ENCODE results near the gene BAIAP2L1.

The BAIAP2L1 gene

DNA sequence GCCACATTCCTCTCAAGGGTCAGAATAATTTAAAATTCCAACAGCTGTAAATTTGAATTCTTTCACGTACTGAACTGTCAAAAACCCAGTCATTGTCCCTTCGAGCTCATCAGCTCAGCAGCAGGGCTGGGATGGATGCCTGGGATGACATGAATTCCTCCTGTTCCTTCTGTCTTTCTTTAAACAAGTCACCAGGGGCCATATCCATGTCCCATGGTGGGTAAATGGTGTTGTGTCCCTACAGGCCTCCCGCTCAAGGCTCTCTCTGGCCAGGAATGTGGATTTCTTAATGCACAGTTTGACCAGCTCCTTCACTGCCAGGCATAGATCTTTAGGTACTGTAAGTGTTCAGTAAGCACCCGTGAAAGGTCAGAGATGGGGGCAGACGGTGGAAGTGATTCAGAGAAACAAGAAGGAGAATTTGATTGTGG, 135.0 kb downstream of the BAIAP2L1 start:
- no peak overlapping the region for H3K4me2 ChIP-seq (ENCODE audit: low read length)
- H2AFZ ChIP-seq = no peak overlapping the region
- no peaks in the 10 kb centered on the region for H3K36me3 ChIP-seq (ENCODE audit: control insufficient read depth, insufficient read depth, low read length)
- H3K4me3 ChIP-seq (ENCODE audit: low read depth, low read length) = no peak overlapping the region
- H3K4me1 ChIP-seq = no peaks in the 10 kb centered on the region
- TF ChIP-seq, protein P1, sequence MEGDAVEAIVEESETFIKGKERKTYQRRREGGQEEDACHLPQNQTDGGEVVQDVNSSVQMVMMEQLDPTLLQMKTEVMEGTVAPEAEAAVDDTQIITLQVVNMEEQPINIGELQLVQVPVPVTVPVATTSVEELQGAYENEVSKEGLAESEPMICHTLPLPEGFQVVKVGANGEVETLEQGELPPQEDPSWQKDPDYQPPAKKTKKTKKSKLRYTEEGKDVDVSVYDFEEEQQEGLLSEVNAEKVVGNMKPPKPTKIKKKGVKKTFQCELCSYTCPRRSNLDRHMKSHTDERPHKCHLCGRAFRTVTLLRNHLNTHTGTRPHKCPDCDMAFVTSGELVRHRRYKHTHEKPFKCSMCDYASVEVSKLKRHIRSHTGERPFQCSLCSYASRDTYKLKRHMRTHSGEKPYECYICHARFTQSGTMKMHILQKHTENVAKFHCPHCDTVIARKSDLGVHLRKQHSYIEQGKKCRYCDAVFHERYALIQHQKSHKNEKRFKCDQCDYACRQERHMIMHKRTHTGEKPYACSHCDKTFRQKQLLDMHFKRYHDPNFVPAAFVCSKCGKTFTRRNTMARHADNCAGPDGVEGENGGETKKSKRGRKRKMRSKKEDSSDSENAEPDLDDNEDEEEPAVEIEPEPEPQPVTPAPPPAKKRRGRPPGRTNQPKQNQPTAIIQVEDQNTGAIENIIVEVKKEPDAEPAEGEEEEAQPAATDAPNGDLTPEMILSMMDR (IDR thresholded peaks at IDR 0.05) = no peak
- no peaks in the 10 kb centered on the region for H3K79me2 ChIP-seq
- H3K9ac ChIP-seq = no peak overlapping the region
- no peaks in the 10 kb centered on the region for H3K27me3 ChIP-seq (ENCODE audit: control insufficient read depth, insufficient read depth, low read length)
- no peak overlapping the region for H3K27ac ChIP-seq
- H3K9me3 ChIP-seq (ENCODE audit: control insufficient read depth, low read length) = no peaks in the 10 kb centered on the region

DNA sequence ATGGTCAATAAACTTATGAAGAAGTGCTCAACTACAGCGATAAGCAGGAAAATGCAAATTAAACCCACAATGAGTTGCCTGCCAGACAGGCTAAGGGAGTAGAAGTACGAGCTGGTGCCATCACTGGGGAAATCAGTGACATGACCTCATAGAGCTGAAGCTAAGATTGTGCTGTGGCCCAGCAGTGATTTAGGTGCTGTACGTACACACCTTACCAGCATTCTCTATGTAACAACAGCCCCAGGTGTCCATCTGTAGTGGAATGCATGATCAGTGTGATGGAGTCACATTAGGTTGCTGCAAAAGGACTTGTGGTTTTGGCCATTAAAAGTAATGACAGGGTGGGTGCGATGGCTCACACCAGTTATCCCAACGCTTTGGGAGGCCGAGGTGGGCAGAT, 143.2 kb downstream of the BAIAP2L1 start:
- Histone ChIP-seq H3K4me3 (ENCODE audit: low read depth, low read length) (no peak overlapping the region), H3K79me2 (peaks cover 9% of the 10 kb centered on the region), H3K9me3 (ENCODE audit: control insufficient read depth, low read length) (no peaks in the 10 kb centered on the region), H3K4me2 (ENCODE audit: low read length) (no peak overlapping the region), H3K36me3 (ENCODE audit: control insufficient read depth, insufficient read depth, low read length) (no peaks in the 10 kb centered on the region), H3K27me3 (ENCODE audit: control insufficient read depth, insufficient read depth, low read length) (no peaks in the 10 kb centered on the region), H3K27ac (no peak overlapping the region), H3K9ac (no peak overlapping the region), H2AFZ (no peak overlapping the region), H3K4me1 (peaks cover 8% of the 10 kb centered on the region)
- TF ChIP-seq, protein P1 (IDR thresholded peaks at IDR 0.05) = no peak

DNA sequence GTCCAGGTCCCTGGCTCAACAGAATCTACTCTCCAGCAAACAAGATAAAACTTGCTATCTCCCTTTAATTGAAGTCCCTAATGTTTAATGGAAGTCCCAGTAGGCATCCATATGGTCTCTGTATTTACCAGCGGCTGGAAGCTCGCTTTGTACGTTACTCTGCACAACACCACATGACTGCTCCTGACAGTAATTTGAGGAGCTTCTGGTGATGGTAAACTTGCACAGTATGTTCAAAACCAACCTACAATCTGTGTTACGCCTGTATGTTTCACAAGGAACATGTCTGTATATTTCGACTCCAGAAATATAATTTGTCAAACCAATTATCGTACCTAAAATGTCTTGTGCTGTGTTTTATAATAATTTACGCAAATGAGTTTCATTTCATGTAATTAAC, 144.5 kb downstream of the BAIAP2L1 start:
- H3K9me3 ChIP-seq (ENCODE audit: control insufficient read depth, low read length) = no peaks in the 10 kb centered on the region
- peaks cover 9% of the 10 kb centered on the region for H3K4me1 ChIP-seq
- TF ChIP-seq, protein P1 (IDR thresholded peaks at IDR 0.05) = no peak
- no peak overlapping the region for H3K4me3 ChIP-seq (ENCODE audit: low read depth, low read length)
- H3K9ac ChIP-seq = no peak overlapping the region
- no peaks in the 10 kb centered on the region for H3K27me3 ChIP-seq (ENCODE audit: control insufficient read depth, insufficient read depth, low read length)
- no peaks in the 10 kb centered on the region for H3K36me3 ChIP-seq (ENCODE audit: control insufficient read depth, insufficient read depth, low read length)
- H3K27ac ChIP-seq = no peak overlapping the region
- no peak overlapping the region for H3K4me2 ChIP-seq (ENCODE audit: low read length)
- peaks cover 17% of the 10 kb centered on the region for H3K79me2 ChIP-seq
- no peak overlapping the region for H2AFZ ChIP-seq

- Histone ChIP-seq H3K4me1 (peaks cover 16% of the 10 kb centered on the region), H2AFZ (no peak overlapping the region), H3K27ac (no peak overlapping the region), H3K4me2 (ENCODE audit: low read length) (no peak overlapping the region), H3K79me2 (peaks cover 17% of the 10 kb centered on the region), H3K27me3 (ENCODE audit: control insufficient read depth, insufficient read depth, low read length) (no peaks in the 10 kb centered on the region), H3K36me3 (ENCODE audit: control insufficient read depth, insufficient read depth, low read length) (no peaks in the 10 kb centered on the region), H3K4me3 (ENCODE audit: low read depth, low read length) (no peak overlapping the region), H3K9me3 (ENCODE audit: control insufficient read depth, low read length) (no peaks in the 10 kb centered on the region), H3K9ac (no peak overlapping the region)
- TF ChIP-seq, protein P1 (IDR thresholded peaks at IDR 0.05) = no peak
Observed at GRCh38 chr7:98254951-98255610, 145.8 kb downstream of the BAIAP2L1 start.

DNA sequence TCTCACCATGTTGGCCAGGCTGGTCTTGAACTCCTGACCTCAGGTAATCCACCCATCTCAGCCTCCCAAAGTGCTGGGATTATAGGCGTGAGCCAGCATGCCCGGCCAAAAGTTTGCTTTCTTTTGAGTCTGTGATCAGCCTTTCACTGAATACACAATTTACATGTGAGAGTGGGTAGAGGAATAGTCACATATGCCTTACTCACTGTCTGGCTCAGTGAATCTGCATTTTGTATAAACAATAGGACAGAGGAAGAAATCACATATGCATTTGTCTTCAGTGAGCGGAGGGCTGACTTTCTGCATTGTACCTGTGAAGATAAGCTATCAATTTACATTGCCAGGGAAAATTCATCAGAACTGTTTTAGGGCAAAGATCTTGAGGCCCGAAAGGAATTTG, 146.4 kb downstream of the BAIAP2L1 start:
- H3K9me3 ChIP-seq (ENCODE audit: control insufficient read depth, low read length) = no peaks in the 10 kb centered on the region
- no peak overlapping the region for H3K4me3 ChIP-seq (ENCODE audit: low read depth, low read length)
- no peak overlapping the region for H3K27ac ChIP-seq
- TF ChIP-seq, protein P1 (IDR thresholded peaks at IDR 0.05) = no peak
- H3K36me3 ChIP-seq (ENCODE audit: control insufficient read depth, insufficient read depth, low read length) = no peaks in the 10 kb centered on the region
- H3K79me2 ChIP-seq = peaks cover 17% of the 10 kb centered on the region
- H3K4me2 ChIP-seq (ENCODE audit: low read length) = no peak overlapping the region
- H3K9ac ChIP-seq = no peak overlapping the region
- H2AFZ ChIP-seq = no peak overlapping the region
- H3K27me3 ChIP-seq (ENCODE audit: control insufficient read depth, insufficient read depth, low read length) = no peaks in the 10 kb centered on the region
- peaks cover 16% of the 10 kb centered on the region for H3K4me1 ChIP-seq

Measured in parathyroid adenoma (tissue), 2 donors.